GM12865 (cell line): ENCODE measurements around the gene USP6.

Experiments used
- DNase-seq: peaks from one replicate; pipeline ENCODE4 v3.0.0; 2010; ENCODE audit warnings: low read depth
- H3K4me3 ChIP-seq: 2 replicates; pipeline ENCODE4 v1.5.1; 2011; ENCODE audit warnings: mild to moderate bottlenecking, low read depth, low read length, control low read depth
- TF ChIP-seq, protein P1 (sequence below): IDR thresholded peaks from 2 replicates; pipeline ENCODE4 v1.5.1; 2011; ENCODE audit warnings: low read length, control low read depth, low read depth, inconsistent platforms; ENCODE audit not compliant: insufficient read depth; ENCODE audit errors: missing control alignments

USP6 gene

DNA sequence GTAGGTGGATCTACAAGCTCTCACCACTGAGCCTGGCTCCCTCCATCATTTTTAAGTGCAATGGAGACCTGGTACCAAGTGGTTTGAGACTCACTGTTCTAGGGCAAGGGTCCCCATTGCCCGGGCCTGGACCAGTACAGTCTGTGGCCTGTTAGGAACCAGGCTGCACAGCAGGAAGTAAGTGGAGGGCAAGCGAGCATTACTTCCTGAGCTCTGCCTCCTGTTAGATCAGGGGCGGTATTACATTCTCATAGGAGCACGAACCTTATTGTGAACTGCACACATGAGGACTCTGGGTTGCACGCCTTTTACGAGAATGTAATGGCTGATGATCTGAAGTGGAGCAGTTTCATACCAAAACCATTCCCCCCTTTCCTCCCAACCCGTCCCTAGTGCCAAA, 82.6 kb downstream of the USP6 start:
- TF ChIP-seq, protein P1, sequence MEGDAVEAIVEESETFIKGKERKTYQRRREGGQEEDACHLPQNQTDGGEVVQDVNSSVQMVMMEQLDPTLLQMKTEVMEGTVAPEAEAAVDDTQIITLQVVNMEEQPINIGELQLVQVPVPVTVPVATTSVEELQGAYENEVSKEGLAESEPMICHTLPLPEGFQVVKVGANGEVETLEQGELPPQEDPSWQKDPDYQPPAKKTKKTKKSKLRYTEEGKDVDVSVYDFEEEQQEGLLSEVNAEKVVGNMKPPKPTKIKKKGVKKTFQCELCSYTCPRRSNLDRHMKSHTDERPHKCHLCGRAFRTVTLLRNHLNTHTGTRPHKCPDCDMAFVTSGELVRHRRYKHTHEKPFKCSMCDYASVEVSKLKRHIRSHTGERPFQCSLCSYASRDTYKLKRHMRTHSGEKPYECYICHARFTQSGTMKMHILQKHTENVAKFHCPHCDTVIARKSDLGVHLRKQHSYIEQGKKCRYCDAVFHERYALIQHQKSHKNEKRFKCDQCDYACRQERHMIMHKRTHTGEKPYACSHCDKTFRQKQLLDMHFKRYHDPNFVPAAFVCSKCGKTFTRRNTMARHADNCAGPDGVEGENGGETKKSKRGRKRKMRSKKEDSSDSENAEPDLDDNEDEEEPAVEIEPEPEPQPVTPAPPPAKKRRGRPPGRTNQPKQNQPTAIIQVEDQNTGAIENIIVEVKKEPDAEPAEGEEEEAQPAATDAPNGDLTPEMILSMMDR = no peak
- H3K4me3 ChIP-seq = no peak overlapping the region; the same call in 1 of the 2 replicates
- DNase-seq = peak; percentile 74

DNA sequence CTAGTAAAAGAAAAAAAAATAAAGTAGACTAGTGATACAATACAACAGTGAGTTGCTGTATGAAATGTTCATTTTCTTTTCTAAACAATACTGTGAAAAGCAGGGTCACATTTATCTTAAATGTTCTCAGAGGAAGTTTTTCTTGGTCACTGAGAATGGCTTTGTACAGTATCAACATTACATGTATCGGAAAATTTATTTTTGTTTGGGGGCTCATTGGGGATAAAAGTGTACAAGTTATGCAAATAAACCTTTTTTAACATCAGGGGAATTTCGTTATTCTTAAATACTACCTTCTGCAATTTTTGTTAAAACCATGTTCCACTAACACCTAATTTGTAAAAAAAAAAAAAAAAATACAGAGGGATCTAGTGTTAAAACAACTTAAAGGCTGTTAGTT, 84.5 kb downstream of the USP6 start:
- peak overlapping the region; percentile 20; the same call in 1 of the 2 replicates for H3K4me3 ChIP-seq
- DNase-seq = peak; percentile 74
- TF ChIP-seq, protein P1 = no peak

- TF ChIP-seq, protein P1 = no peak
- no peak for DNase-seq
- no peak overlapping the region for H3K4me3 ChIP-seq
Measured at GRCh38 chr17:5201011-5201410, 85.2 kb downstream of the USP6 start.

DNA sequence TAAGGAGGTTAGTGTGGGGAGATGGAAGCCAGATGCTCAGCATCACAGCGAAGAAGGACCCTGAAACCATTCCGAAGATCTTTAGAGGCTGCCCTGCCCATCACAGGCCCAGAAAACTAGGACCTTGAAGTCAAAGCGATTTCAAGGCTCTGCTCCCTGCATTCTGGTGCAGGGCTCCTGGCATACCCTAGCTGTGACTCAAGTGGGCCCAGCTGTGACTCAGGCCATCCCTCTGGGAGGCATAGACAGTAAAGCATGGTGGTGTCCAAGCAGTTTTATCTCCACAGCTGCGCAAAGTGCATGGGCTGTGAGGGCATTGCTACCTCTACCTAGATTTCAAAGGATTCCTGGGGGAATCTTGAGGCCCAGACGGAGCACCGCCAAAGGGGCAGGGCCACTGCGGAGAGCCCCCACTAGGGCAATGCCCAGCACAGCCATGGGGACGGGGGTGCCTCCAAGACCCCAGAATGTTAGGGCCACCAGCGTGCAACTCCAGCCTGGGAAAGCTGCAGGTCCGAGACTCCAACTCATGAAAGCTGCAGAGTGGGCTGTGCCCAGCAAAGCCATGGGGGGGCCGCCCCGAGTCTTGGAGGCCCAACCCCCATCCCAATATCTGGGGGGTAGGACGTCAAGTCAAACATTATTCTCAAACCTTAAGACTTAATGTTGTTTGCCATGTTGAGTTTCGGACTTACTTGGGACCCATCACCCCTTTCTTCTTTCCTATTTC, 87.5 kb downstream of the USP6 start:
- no peak for DNase-seq
- TF ChIP-seq, protein P1 = no peak
- H3K4me3 ChIP-seq = no peak overlapping the region

- TF ChIP-seq, protein P1 = no peak
- DNase-seq = no peak
- H3K4me3 ChIP-seq = no peak overlapping the region
Measured at GRCh38 chr17:5203908-5204294, 88.1 kb downstream of the USP6 start.

DNA sequence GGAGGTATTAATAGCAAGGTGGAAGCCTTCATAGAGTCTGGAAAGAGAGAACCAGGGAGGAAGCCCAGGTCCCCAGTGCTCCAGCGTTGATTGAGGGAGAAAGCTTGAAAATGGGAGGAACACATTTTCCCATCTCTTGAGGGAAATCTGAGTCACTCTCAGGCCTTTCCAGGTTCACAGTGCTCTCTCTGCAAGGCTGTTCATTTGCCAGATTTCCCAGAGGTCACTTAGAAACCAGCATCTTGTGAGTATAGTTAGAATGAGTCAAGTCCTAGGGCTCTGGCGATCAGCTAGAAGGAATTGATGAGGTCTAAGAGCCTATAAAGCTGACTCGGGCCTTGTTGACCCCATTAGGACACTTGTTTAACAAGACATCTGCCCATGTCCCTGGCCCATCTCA, 93.6 kb downstream of the USP6 start:
- TF ChIP-seq, protein P1 = no peak
- DNase-seq = no peak
- H3K4me3 ChIP-seq = no peak overlapping the region

- H3K4me3 ChIP-seq = no peak overlapping the region
- TF ChIP-seq, protein P1 = no peak
- peak; percentile 48 for DNase-seq
Measured at GRCh38 chr17:5210091-5210490, 94.3 kb downstream of the USP6 start.
